ENCODE data around the gene CDH13.

The CDH13 gene

GRCh38 chr16:83692224-83692623, 1065.5 kb downstream of the CDH13 start:
- TF ChIP-seq CTCF (IDR thresholded peaks at IDR 0.05; ENCODE audit: low read depth, low read length, missing control alignments) = no peak
- H3K4me3 ChIP-seq (ENCODE audit: low read depth, low read length) = no peak overlapping the region
- in situ Hi-C loops (cut with HindIII; ENCODE audit: low sequenced_read_pairs) = no loop called here
- no peak for DNase-seq (ENCODE audit: low read depth)

GRCh38 chr16:83698964-83699363, 1072.2 kb downstream of the CDH13 start:
- DNase-seq (ENCODE audit: low read depth) = no peak

GRCh38 chr16:83699817-83700216, 1073.0 kb downstream of the CDH13 start:
- in situ Hi-C loops (cut with HindIII; ENCODE audit: low sequenced_read_pairs) = loop anchor here (25.0 kb wide), 1 partner anchor 88 kb away; no protein-coding TSS in a partner anchor
- DNase-seq (ENCODE audit: low read depth) = no peak
- no peak for TF ChIP-seq CTCF (IDR thresholded peaks at IDR 0.05; ENCODE audit: low read depth, low read length, missing control alignments)
- H3K4me3 ChIP-seq (ENCODE audit: low read depth, low read length) = no peak overlapping the region

More at GRCh38 chr16:83698964-83699363, 1072.2 kb downstream of the CDH13 start:
- no peak overlapping the region for H3K4me3 ChIP-seq (ENCODE audit: low read depth, low read length)
- in situ Hi-C loops (cut with HindIII; ENCODE audit: low sequenced_read_pairs) = no loop called here
- TF ChIP-seq CTCF (IDR thresholded peaks at IDR 0.05; ENCODE audit: low read depth, low read length, missing control alignments) = no peak

GRCh38 chr16:83700918-83701317, 1074.1 kb downstream of the CDH13 start:
- no peak for DNase-seq (ENCODE audit: low read depth)
- H3K4me3 ChIP-seq (ENCODE audit: low read depth, low read length) = no peak overlapping the region
- TF ChIP-seq CTCF (IDR thresholded peaks at IDR 0.05; ENCODE audit: low read depth, low read length, missing control alignments) = no peak
- in situ Hi-C loops (cut with HindIII; ENCODE audit: low sequenced_read_pairs) = loop anchor here (25.0 kb wide), 1 partner anchor 89 kb away; no protein-coding TSS in a partner anchor

- in situ Hi-C loops (cut with HindIII; ENCODE audit: low sequenced_read_pairs) = loop anchor here (25.0 kb wide), 1 partner anchor 89 kb away; no protein-coding TSS in a partner anchor
- peak; percentile 26 for DNase-seq (ENCODE audit: low read depth)
- no peak for TF ChIP-seq CTCF (IDR thresholded peaks at IDR 0.05; ENCODE audit: low read depth, low read length, missing control alignments)
- H3K4me3 ChIP-seq (ENCODE audit: low read depth, low read length) = no peak overlapping the region
Measured at GRCh38 chr16:83701494-83701893, 1074.7 kb downstream of the CDH13 start.

- no peak for DNase-seq (ENCODE audit: low read depth)
- no peak overlapping the region for H3K4me3 ChIP-seq (ENCODE audit: low read depth, low read length)
- TF ChIP-seq CTCF (IDR thresholded peaks at IDR 0.05; ENCODE audit: low read depth, low read length, missing control alignments) = no peak
- in situ Hi-C loops (cut with HindIII; ENCODE audit: low sequenced_read_pairs) = loop anchor here (25.0 kb wide), 1 partner anchor 92 kb away; no protein-coding TSS in a partner anchor
Measured at GRCh38 chr16:83704656-83705055, 1077.9 kb downstream of the CDH13 start.
